Loucy (cell line): ENCODE measurements around the gene CPEB4.

Experiments used
- H2AFZ ChIP-seq: fragments of 200-600 bp; sonication (generic); 2 replicates; pipeline ENCODE4 v1.6.0; 2016; ENCODE audit warnings: antibody characterized with exemption, mild to moderate bottlenecking, low read length, moderate library complexity
- H3F3A ChIP-seq: fragments of 200-600 bp; 2 replicates; pipeline ENCODE4 v1.6.0; 2016; ENCODE audit warnings: antibody characterized with exemption, low read depth, mild to moderate bottlenecking
- H3K27me3 ChIP-seq: fragments of 200-600 bp; sonication (generic); 2 replicates; pipeline ENCODE4 v1.6.1; 2014; ENCODE audit warnings: low read length, mild to moderate bottlenecking; ENCODE audit not compliant: insufficient read depth, poor library complexity, severe bottlenecking
- H3K36me3 ChIP-seq: fragments of 200-600 bp; sonication (generic); 2 replicates; pipeline ENCODE4 v1.6.1; 2016; ENCODE audit warnings: low read length; ENCODE audit not compliant: insufficient read depth
- H3K4me1 ChIP-seq: fragments of 200-600 bp; sonication (generic); 2 replicates; pipeline ENCODE4 v1.5.1; 2014; ENCODE audit warnings: low read length, mild to moderate bottlenecking; ENCODE audit not compliant: insufficient read depth, poor library complexity, severe bottlenecking
- H3K4me2 ChIP-seq: fragments of 200-600 bp; sonication (generic); 2 replicates; pipeline ENCODE4 v1.6.0; 2014; ENCODE audit warnings: antibody characterized with exemption, low read length, low read depth, mild to moderate bottlenecking; ENCODE audit not compliant: poor library complexity, severe bottlenecking
- H3K4me3 ChIP-seq: fragments of 200-600 bp; sonication (generic); 2 replicates; pipeline ENCODE4 v1.5.1; 2014; ENCODE audit warnings: low read length, mild to moderate bottlenecking, mixed read lengths; ENCODE audit not compliant: poor library complexity, severe bottlenecking
- H3K79me2 ChIP-seq: fragments of 200-600 bp; sonication (generic); 2 replicates; pipeline ENCODE4 v1.6.1; 2014; ENCODE audit warnings: low read length; ENCODE audit not compliant: insufficient read depth
- H3K9ac ChIP-seq: fragments of 200-600 bp; sonication (generic); 2 replicates; pipeline ENCODE4 v1.6.0; 2014; ENCODE audit warnings: mild to moderate bottlenecking, low read depth, low read length, moderate library complexity; ENCODE audit not compliant: poor library complexity, severe bottlenecking
- H3K9me2 ChIP-seq: fragments of 200-600 bp; sonication (generic); replicated peaks from 2 replicates; pipeline ENCODE4 v1.6.1; 2016; ENCODE audit warnings: low read depth, low read length, mixed read lengths
- H3K9me3 ChIP-seq: fragments of 200-600 bp; sonication (generic); 2 replicates; pipeline ENCODE4 v1.6.1; 2014; ENCODE audit warnings: mild to moderate bottlenecking, antibody characterized with exemption, low read length, low read depth; ENCODE audit not compliant: insufficient read depth
- H4K20me1 ChIP-seq: fragments of 200-600 bp; sonication (generic); 2 replicates; pipeline ENCODE4 v1.6.0; 2014; ENCODE audit warnings: antibody characterized with exemption, low read length, mild to moderate bottlenecking; ENCODE audit not compliant: insufficient read depth, poor library complexity, severe bottlenecking
- CTCF ChIP-seq: fragments of 200-600 bp; sonication (generic); conservative IDR thresholded peaks from 2 replicates; pipeline ENCODE4 v1.5.1; 2014; ENCODE audit warnings: mild to moderate bottlenecking, antibody characterized with exemption, low read length
- EZH2phosphoT487 ChIP-seq: fragments of 200-600 bp; IDR thresholded peaks from 2 replicates; pipeline ENCODE4 v1.6.1; 2018; ENCODE audit warnings: antibody characterized with exemption, mild to moderate bottlenecking, moderate library complexity, borderline replicate concordance

Gene CPEB4

DNA sequence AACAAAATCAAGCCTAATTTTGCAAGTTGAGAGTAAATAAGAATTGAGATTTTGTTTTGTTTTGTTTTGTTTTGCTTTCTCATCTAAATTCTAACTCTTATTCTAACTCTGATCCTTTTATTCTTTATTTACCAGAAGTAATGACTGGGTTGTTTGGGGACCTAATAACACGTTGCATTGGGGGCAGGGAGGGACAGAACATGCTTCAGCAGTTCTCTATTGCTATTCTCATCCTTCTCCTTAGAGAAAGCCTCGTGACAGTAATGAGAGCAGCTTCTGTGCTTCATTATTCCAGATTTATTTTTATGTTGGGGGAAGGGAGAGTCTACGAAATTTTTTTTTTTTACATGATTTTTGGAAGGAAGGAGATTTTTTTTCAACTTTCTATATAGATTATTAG lies 21.1 kb downstream of the CPEB4 start:
- no peaks in the 10 kb centered on the region for H4K20me1 ChIP-seq
- H3K27me3 ChIP-seq = no peaks in the 10 kb centered on the region
- H2AFZ ChIP-seq = no peak overlapping the region
- H3K9me2 ChIP-seq = no peaks in the 10 kb centered on the region
- H3K4me3 ChIP-seq = no peak overlapping the region
- no peak overlapping the region for H3K4me2 ChIP-seq
- H3K36me3 ChIP-seq = no peaks in the 10 kb centered on the region
- TF ChIP-seq CTCF (no peak), EZH2phosphoT487 (no peak)
- no peaks in the 10 kb centered on the region for H3K79me2 ChIP-seq
- H3K4me1 ChIP-seq = no peaks in the 10 kb centered on the region
- no peak overlapping the region for H3K9ac ChIP-seq
- no peaks in the 10 kb centered on the region for H3K9me3 ChIP-seq
- no peaks in the 10 kb centered on the region for H3F3A ChIP-seq

DNA sequence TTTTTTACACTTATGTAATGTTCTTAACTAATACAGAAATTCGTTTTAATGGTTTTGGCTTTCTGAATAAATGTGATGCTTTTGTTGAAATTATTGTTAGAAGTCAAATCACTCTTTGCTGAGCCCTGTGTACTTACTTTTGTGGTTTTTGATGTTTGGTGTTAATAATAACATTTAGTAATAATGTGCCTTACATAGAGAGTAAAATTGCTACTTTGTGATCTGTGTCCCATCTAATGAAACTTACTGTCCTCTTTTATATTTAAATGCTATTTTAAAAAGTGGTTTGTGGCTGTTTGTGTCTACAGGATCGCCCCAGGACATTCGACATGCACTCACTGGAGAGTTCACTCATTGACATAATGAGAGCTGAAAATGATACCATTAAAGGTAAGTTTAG lies 22.1 kb downstream of the CPEB4 start:
- no peaks in the 10 kb centered on the region for H3K4me1 ChIP-seq
- no peaks in the 10 kb centered on the region for H3K9me3 ChIP-seq
- H3K27me3 ChIP-seq = no peaks in the 10 kb centered on the region
- TF ChIP-seq CTCF (no peak), EZH2phosphoT487 (no peak)
- no peaks in the 10 kb centered on the region for H3K9me2 ChIP-seq
- no peak overlapping the region for H3K9ac ChIP-seq
- H4K20me1 ChIP-seq = no peaks in the 10 kb centered on the region
- no peaks in the 10 kb centered on the region for H3K79me2 ChIP-seq
- no peaks in the 10 kb centered on the region for H3F3A ChIP-seq
- H3K36me3 ChIP-seq = no peaks in the 10 kb centered on the region
- no peak overlapping the region for H2AFZ ChIP-seq
- no peak overlapping the region for H3K4me2 ChIP-seq
- no peak overlapping the region for H3K4me3 ChIP-seq

GRCh38 chr5:173911623-173912022 lies 23.5 kb downstream of the CPEB4 start:
- Histone ChIP-seq H3K4me1 (no peaks in the 10 kb centered on the region), H2AFZ (no peak overlapping the region), H3K4me3 (no peak overlapping the region), H3K79me2 (no peaks in the 10 kb centered on the region), H3K36me3 (no peaks in the 10 kb centered on the region), H3K4me2 (no peak overlapping the region), H3K9me2 (no peaks in the 10 kb centered on the region), H3F3A (no peaks in the 10 kb centered on the region), H3K9me3 (no peaks in the 10 kb centered on the region), H4K20me1 (no peaks in the 10 kb centered on the region), H3K27me3 (no peaks in the 10 kb centered on the region), H3K9ac (no peak overlapping the region)
- no peak for TF ChIP-seq EZH2phosphoT487
- TF ChIP-seq CTCF = no peak
